Subcutaneous abdominal adipose tissue (tissue), 5 donors: ENCODE measurements around the gene ACER3.
"Not testable (repeated sequence)": the region's sequence is repeated elsewhere in the genome, so short reads cannot be mapped to it uniquely, and the experiment has no call there.

Experiments
- H3K27ac ChIP-seq: one replicate; pipeline ENCODE4 v1.7.0; 2013; ENCODE audit warnings: low read depth, mild to moderate bottlenecking, inconsistent platforms, low read length, moderate library complexity
- H3K27me3 ChIP-seq, 5 donors: one replicate each; pipeline ENCODE4 v1.7.0; 2013; ENCODE audit warnings: low read length in 5 of 5, inconsistent platforms in 1 of 5; ENCODE audit not compliant: control insufficient read depth in 5 of 5, insufficient read depth in 4 of 5
- H3K36me3 ChIP-seq, 5 donors: one replicate each; pipeline ENCODE4 v1.7.0; 2013; ENCODE audit warnings: low read length in 5 of 5; ENCODE audit not compliant: control insufficient read depth in 5 of 5, insufficient read depth in 5 of 5
- H3K4me1 ChIP-seq, 5 donors: one replicate each; pipeline ENCODE4 v1.7.0; 2013; ENCODE audit warnings: low read length in 5 of 5, mild to moderate bottlenecking in 3 of 5, moderate library complexity in 1 of 5; ENCODE audit not compliant: control insufficient read depth in 5 of 5, insufficient read depth in 5 of 5
- H3K4me3 ChIP-seq, 5 donors: one replicate each; pipeline ENCODE4 v1.7.0; 2013; ENCODE audit warnings: low read length in 5 of 5, low read depth in 1 of 5
- H3K9ac ChIP-seq, 5 donors: one replicate each; pipeline ENCODE4 v1.7.0; 2013; ENCODE audit warnings: low read length in 5 of 5, mild to moderate bottlenecking in 4 of 5, moderate library complexity in 3 of 5
- H3K9me3 ChIP-seq, 5 donors: one replicate each; pipeline ENCODE4 v1.7.0; 2013; ENCODE audit warnings: low read length in 5 of 5; ENCODE audit not compliant: control insufficient read depth in 5 of 5
- donor health status: healthy.
- donor health status: healthy.
- donor health status: healthy.
- donor health status: healthy.
- donor health status: healthy.

Gene ACER3

DNA sequence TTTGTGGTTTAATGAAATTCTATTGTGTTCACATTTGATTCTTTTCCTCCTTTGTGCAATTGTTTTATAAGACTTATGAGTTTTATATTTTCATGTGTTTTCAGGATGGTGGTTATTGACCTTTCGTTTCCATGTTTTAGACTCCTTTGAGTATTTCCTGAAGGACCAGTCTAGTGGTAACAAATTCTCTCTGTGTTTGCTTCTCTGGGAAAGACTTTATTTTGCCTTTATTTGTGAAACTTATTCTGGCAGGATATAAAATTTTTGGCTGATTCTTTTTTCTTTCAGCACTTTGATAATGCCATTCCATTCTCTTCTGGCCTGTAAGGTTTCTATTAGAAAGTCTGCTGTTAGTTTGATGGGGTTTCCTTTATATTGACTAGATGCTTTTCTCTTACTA lies 83.5 kb downstream of the ACER3 start:
- Histone ChIP-seq H3K4me3 (no peak overlapping the region), H3K27ac (no peak overlapping the region), H3K9ac (no peak overlapping the region), H3K4me1 (no peaks in the 10 kb centered on the region), H3K27me3 (no peaks in the 10 kb centered on the region), H3K9me3 (peaks cover 0 to 9% (median 6%) of the 10 kb centered on the region in 5 donors), H3K36me3 (peaks cover 0 to 11% (median 0%) of the 10 kb centered on the region in 5 donors)

DNA sequence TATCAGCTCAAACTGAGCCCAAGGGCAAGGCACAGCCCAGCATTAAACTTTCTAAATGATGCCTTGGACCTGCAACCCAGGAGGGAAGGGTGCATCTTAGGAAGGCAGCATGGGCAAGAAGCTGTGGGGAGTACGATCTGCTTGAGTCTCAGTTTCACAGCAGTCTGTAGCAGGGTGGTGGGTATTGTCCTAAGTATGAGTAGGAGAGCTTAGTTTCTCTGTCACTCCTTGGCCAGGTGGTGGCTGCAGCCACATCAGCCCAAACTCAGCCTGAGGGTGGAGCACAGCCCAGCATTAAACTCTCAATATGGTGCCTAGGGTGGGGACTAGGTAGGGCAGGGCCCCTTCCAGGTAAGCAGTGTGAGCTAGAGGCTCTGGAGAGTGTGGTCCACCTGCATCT lies 85.5 kb downstream of the ACER3 start:
- H3K27me3 ChIP-seq: no peaks in the 10 kb centered on the region
- no peaks in the 10 kb centered on the region for H3K4me1 ChIP-seq
- peaks cover 0 to 11% (median 0%) of the 10 kb centered on the region in 5 donors for H3K36me3 ChIP-seq
- H3K27ac ChIP-seq: no peak overlapping the region
- H3K4me3 ChIP-seq: no peak overlapping the region
- peaks cover 0 to 9% (median 6%) of the 10 kb centered on the region in 5 donors for H3K9me3 ChIP-seq
- H3K9ac ChIP-seq: no peak overlapping the region

DNA sequence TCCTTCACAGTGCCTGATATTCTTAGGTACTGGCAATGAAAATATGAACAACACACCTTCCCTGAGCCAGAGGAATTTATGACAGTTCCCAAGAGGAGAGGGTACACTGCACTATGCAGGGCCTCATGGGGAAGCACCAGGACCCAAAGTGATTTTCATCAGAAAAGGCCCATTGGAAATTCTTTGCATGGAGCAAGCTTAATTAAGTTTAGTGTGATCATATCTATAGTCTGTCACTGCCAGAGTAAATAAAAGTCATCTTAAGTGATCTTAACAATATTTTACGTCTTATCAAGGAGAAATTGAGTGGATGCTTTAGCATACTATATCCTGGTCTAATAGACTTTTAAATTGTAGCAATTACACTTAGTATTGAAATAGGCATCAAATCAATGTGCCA lies 86.5 kb downstream of the ACER3 start:
- H3K27me3 ChIP-seq: no peaks in the 10 kb centered on the region
- H3K9me3 ChIP-seq: peaks cover 0 to 9% (median 6%) of the 10 kb centered on the region in 5 donors
- peaks cover 0 to 11% (median 0%) of the 10 kb centered on the region in 5 donors for H3K36me3 ChIP-seq
- H3K4me1 ChIP-seq: peaks cover 0 to 4% (median 0%) of the 10 kb centered on the region in 5 donors
- H3K4me3 ChIP-seq: no peak overlapping the region
- H3K9ac ChIP-seq: no peak overlapping the region
- H3K27ac ChIP-seq: no peak overlapping the region

DNA sequence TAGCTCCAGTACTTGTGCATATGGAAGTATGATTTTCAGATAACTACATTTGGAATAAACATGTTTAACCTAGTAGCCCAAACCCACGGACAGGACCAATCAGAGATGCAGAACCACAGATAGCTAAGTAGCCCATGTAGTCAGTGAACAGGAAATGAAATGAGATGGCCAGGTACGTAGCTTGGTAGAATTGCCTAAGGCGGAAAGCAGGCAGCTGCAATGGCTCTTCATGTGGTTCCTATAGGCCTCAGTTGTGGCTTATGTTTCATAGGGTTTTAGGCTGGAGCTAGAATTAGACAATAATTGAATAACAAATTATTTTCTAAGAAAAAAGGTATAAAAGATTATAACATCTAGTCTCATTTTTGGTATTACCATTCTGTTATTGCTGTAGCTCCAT lies 87.1 kb downstream of the ACER3 start:
- Histone ChIP-seq H3K27me3 (no peaks in the 10 kb centered on the region), H3K9me3 (peaks cover 0 to 7% (median 6%) of the 10 kb centered on the region in 5 donors), H3K36me3 (peaks cover 0 to 11% (median 0%) of the 10 kb centered on the region in 5 donors), H3K4me3 (no peak overlapping the region), H3K27ac (no peak overlapping the region), H3K9ac (no peak overlapping the region), H3K4me1 (peaks cover 0 to 4% (median 0%) of the 10 kb centered on the region in 5 donors)

DNA sequence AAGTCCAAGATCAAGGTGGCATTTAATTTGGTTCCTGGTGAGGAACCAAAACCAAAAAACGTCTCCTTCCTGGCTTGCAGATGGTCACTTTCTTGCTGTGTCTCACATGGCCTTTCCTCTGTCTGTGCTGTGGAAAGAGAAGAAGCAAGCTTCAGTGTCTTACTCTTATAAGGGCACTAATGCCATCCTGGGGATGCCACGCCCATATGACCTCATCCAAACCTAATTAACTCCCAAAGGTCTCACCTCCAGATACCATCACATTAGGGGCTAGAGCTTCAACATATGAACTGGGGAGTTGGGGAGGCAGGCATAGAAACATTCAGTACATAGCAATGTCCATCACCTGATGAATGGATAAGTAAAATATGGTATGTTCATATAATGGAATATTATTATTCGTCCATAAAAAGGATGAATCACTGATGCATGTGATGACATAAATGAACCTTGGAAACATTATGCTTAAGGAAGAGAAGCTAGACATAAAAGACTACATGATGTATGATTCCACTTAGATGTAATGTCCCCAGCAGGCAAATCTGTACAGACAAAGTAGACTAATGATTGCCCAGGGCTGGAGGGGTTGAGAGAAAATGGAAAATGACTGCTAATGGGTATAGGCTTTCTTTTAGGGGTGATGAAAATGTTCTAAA lies 94.9 kb downstream of the ACER3 start:
- Histone ChIP-seq H3K4me3 (no peak overlapping the region), H3K36me3 (peaks cover 2 to 12% (median 7%) of the 10 kb centered on the region in 5 donors), H3K27ac (no peak overlapping the region), H3K9ac (no peak overlapping the region), H3K4me1 (peaks cover 0 to 4% (median 0%) of the 10 kb centered on the region in 5 donors), H3K27me3 (no peaks in the 10 kb centered on the region), H3K9me3 (no peaks in the 10 kb centered on the region)

DNA sequence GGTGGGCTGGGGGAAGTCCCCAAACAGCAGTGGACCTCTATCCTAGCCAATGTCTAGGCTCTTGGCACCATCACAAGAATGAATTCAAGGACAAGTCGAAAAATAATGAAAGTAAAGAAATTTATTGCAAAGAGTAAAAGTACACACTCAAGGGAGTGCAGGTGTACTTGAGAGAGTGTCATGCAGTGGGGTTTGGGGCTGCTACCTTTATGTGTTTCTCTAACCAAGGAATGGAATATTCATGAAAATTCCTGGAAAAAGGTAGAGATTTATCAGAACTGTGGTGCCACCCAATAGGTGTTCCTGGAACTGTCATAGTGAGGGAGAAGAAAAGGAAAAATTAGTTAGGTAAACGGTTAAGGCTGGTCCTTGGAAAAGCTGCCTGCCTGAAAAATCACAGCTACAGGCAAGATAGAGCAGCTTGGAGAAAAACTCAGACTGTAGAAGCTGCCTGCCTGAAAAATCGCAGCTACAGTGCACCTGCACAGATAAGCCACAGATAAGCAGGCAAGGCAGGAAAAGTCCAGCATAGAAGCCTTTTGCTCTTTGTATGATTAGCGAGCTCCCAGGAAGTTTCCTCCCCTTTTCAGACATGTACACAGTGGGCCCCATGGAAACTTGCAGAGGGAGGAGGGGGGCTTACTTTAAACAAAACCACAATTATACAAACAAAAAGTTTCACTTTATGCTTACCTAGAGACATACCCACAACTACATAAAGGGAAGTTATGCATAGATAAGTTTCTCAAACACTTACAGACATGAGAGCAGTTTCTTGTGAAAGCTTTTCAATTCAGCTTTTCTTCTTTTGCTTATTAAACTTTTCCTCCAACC lies 102.1 kb downstream of the ACER3 start:
- H3K9me3 ChIP-seq: peaks cover 0 to 2% (median 0%) of the 10 kb centered on the region in 5 donors
- no peaks in the 10 kb centered on the region for H3K4me1 ChIP-seq
- no peak overlapping the region for H3K27ac ChIP-seq
- no peak overlapping the region for H3K9ac ChIP-seq
- H3K36me3 ChIP-seq: peaks cover 11 to 21% (median 13%) of the 10 kb centered on the region in 5 donors
- H3K27me3 ChIP-seq: no peaks in the 10 kb centered on the region
- H3K4me3 ChIP-seq: no peak overlapping the region

DNA sequence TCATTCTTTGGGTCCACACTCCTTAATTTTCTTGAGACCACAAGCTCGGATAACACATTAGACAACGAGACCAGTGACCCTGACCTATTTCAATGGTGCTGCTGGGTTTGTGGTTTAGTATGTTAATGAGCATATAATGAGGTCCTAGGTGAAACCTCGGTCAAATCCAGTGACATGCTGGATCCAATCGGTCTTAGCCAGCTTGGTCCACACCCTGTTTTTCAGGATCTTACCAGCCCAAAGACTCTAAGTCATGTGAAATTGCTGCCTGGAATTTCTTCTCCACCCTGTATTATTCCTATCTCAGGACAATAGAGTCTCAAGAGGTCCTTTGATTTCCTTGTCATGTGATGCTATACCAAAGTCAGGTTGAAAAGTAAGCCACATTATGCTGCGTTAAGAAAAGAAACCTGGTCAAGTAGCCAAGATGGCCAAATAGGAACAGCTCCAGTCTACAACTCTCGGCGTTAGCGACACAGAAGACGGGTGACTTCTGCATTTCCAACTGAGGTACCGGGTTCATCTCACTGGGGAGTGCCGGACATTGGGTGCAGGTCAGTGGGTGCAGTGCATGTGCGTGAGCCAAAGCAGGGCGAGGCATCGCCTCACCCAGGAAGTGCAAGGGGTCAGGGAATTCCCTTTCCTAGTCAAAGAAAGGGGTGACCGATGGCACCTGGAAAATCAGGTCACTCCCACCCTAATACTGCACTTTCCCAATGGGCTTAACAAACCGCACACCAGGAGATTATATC lies 102.9 kb downstream of the ACER3 start:
- H3K9ac ChIP-seq, H3K4me3 ChIP-seq, H3K27ac ChIP-seq, H3K27me3 ChIP-seq, H3K9me3 ChIP-seq, H3K4me1 ChIP-seq: not testable (repeated sequence)
- H3K36me3 ChIP-seq: peaks cover 11 to 21% (median 13%) of the 10 kb centered on the region in 5 donors

DNA sequence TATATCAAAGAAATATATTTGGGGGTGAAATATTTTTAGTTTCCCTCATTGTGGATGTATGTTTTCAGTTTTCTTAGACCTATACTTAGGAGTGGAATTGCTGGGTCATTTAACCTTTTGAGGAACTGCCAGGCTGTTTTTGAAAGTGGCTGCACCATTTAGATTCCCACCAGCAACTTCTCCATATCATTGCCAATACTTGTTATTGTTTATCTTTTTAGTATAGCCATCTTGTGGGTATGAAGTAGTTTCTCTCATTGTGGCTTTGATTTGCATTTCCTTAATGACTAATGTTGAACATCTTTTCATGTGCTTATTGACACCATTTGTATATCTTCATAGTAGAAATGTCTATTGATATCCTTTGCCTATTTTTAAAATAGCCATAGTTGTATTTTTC lies 111.3 kb downstream of the ACER3 start:
- no peak overlapping the region for H3K27ac ChIP-seq
- H3K4me3 ChIP-seq: no peak overlapping the region
- H3K27me3 ChIP-seq: no peaks in the 10 kb centered on the region
- H3K9me3 ChIP-seq: peaks cover 0 to 12% (median 11%) of the 10 kb centered on the region in 5 donors
- peaks cover 0 to 5% (median 5%) of the 10 kb centered on the region in 5 donors for H3K36me3 ChIP-seq
- H3K9ac ChIP-seq: no peak overlapping the region
- no peaks in the 10 kb centered on the region for H3K4me1 ChIP-seq

DNA sequence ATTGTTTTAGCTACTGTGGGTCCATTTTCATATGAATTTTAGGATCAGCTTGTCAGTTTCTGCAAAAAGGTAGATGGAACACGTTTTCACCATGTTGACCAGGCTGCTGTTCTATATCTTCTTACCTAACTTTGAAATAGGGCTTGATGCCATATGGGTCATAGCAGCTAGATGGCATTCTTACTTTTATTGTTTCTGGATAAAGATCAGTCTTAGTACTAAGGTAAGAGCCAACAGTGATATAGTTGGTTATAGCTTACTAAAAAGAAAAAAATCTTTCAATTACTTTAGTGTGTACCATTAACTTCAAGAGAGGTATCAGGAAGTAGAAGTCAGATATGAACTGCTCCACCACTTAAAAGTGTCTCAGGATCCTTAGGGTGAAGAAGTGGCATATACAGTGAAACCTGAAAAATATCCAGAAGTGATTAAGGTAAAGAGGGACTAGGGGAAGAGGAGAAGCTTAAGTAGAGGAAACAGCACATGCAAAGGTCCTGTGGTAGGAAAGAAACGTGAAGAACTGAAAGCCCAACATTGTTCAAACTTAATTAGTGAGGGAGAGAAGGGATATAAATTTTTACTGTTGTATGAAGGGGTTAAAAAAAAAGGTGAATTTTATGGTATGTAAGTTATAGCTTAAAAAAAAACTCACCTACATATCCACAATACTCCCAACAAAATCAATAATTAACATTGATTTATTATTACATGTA lies 113.6 kb downstream of the ACER3 start:
- peaks cover 2 to 11% (median 9%) of the 10 kb centered on the region in 5 donors for H3K4me1 ChIP-seq
- H3K27me3 ChIP-seq: no peaks in the 10 kb centered on the region
- no peak overlapping the region for H3K27ac ChIP-seq
- no peak overlapping the region for H3K9ac ChIP-seq
- peaks cover 0 to 13% (median 11%) of the 10 kb centered on the region in 5 donors for H3K9me3 ChIP-seq
- H3K4me3 ChIP-seq: no peak overlapping the region
- H3K36me3 ChIP-seq: peaks cover 0 to 23% (median 17%) of the 10 kb centered on the region in 5 donors
